Keratinocyte (primary cell): Measurements from ENCODE around the gene NXPH3.

Experiments used
- EZH2 ChIP-seq: IDR thresholded peaks from one replicate; pipeline ENCODE4 v1.6.1; 2012; ENCODE audit warnings: inconsistent platforms, mild to moderate bottlenecking, low read length, moderate library complexity
- TF ChIP-seq, protein P1 (sequence below), 3 experiments: IDR thresholded peaks in 1 of 3; conservative IDR thresholded peaks in 1 of 3; optimal IDR thresholded peaks in 1 of 3; 2 replicates in 2 of 3; 3 replicates in 1 of 3; pipeline versions ENCODE3 to v1.5.1; 2011; ENCODE audit warnings: low read length in 3 of 3, mild to moderate bottlenecking in 3 of 3, moderate library complexity in 2 of 3, control low read depth in 1 of 3, inconsistent platforms in 1 of 3; ENCODE audit not compliant: insufficient read depth in 2 of 3; ENCODE audit errors: extremely low read depth in 1 of 3

DNA sequence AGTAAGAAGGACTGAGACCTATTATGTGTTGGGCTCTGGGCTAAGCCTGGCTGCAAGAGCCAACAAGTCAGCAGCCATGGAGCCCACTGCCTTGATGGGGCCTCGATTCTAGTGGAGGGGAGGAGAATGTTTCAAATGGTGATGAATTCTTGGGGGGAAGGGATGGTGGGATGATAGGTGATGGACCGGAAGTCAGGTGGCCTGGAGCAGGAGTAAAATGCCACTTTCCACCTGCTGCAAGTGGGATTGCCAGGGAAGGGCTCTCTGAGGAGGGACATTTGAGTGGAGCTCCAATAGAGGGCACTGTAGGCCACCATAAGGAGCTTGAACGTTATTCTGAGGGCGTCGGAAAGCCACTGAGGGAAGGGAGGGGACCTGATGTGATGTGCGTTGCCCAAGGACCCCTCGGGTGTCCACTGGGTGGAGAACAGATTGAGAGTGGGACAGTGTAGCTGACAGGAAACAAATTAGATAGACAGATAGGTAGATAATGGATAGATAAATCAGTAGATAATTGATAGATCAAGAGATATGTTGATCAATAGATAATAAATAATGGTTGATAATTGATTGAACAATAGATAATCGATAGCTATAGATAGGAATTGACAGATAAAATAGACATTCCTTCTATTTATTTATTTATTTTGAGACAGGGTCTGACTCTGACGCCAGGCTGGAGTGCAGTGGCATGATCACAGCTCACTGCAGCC is 18.2 kb upstream of the NXPH3 start:
- TF ChIP-seq, protein P1, sequence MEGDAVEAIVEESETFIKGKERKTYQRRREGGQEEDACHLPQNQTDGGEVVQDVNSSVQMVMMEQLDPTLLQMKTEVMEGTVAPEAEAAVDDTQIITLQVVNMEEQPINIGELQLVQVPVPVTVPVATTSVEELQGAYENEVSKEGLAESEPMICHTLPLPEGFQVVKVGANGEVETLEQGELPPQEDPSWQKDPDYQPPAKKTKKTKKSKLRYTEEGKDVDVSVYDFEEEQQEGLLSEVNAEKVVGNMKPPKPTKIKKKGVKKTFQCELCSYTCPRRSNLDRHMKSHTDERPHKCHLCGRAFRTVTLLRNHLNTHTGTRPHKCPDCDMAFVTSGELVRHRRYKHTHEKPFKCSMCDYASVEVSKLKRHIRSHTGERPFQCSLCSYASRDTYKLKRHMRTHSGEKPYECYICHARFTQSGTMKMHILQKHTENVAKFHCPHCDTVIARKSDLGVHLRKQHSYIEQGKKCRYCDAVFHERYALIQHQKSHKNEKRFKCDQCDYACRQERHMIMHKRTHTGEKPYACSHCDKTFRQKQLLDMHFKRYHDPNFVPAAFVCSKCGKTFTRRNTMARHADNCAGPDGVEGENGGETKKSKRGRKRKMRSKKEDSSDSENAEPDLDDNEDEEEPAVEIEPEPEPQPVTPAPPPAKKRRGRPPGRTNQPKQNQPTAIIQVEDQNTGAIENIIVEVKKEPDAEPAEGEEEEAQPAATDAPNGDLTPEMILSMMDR (optimal IDR thresholded peaks at IDR 0.05 in 1 of 3, IDR thresholded peaks at IDR 0.05 in 1 of 3, conservative IDR thresholded peaks at IDR 0.05 in 1 of 3; ENCODE audit: extremely low read depth in 1 of 3, insufficient read depth in 2 of 3, low read length in 3 of 3): peak; percentile 76 to 78 (median 77)
- no peak for TF ChIP-seq EZH2
